HG03571 (cell line): ENCODE data around the gene MIER3.
A peak's percentile ranks its signal among the peaks of the same experiment; 100 is the strongest.
"Not testable (repeated sequence)": the region's sequence is repeated elsewhere in the genome, so short reads cannot be mapped to it uniquely, and the experiment has no call there.

ENCODE experiments used
- ATAC-seq: cut with Tn5 transposase; IDR thresholded peaks from one replicate; pipeline ENCODE4 v1.9.1; 2021; ENCODE audit not compliant: unreplicated experiment

The MIER3 gene

GRCh38 chr5:56951946-56952691 lies at the start of gene MIER3:
TSS of gene MIER3 (minus strand) at chr5:56952123. CDS start at chr5:56952102, 21 bp downstream.
- peak; percentile 92 for ATAC-seq

GRCh38 chr5:56995596-56995995 lies 43.7 kb upstream of the MIER3 start:
- no peak for ATAC-seq

GRCh38 chr5:56993241-56993640 lies 41.3 kb upstream of the MIER3 start:
- ATAC-seq = no peak

GRCh38 chr5:56989676-56990075 lies 37.8 kb upstream of the MIER3 start:
- no peak for ATAC-seq

GRCh38 chr5:56988490-56988889 lies 36.6 kb upstream of the MIER3 start:
- ATAC-seq = no peak

GRCh38 chr5:56987171-56987570 lies 35.2 kb upstream of the MIER3 start:
- no peak for ATAC-seq

GRCh38 chr5:56986626-56986947 lies 34.7 kb upstream of the MIER3 start:
- ATAC-seq = no peak

GRCh38 chr5:56985936-56986625 lies 34.2 kb upstream of the MIER3 start:
- ATAC-seq = no peak

GRCh38 chr5:56984445-56984844 lies 32.5 kb upstream of the MIER3 start:
- no peak for ATAC-seq

GRCh38 chr5:56983593-56984361 lies 31.9 kb upstream of the MIER3 start:
- peak; percentile 47 for ATAC-seq

- ATAC-seq = no peak
These were observed 29.8 kb upstream of the MIER3 start for GRCh38 chr5:56981548-56982315.

GRCh38 chr5:56979968-56980367 lies 28.0 kb upstream of the MIER3 start:
- ATAC-seq = no peak

GRCh38 chr5:56979526-56979925 lies 27.6 kb upstream of the MIER3 start:
- ATAC-seq = not testable (repeated sequence)

- no peak for ATAC-seq
These were observed 25.9 kb upstream of the MIER3 start for GRCh38 chr5:56977822-56978221.

- ATAC-seq = no peak
These were observed 25.1 kb upstream of the MIER3 start for GRCh38 chr5:56977021-56977420.

- no peak for ATAC-seq
These were observed 22.3 kb upstream of the MIER3 start for GRCh38 chr5:56974241-56974640.

- ATAC-seq = no peak
These were observed 21.6 kb upstream of the MIER3 start for GRCh38 chr5:56973473-56973872.

GRCh38 chr5:56971275-56971674 lies 19.4 kb upstream of the MIER3 start:
- no peak for ATAC-seq

- ATAC-seq = no peak
These were observed 12.2 kb upstream of the MIER3 start for GRCh38 chr5:56964173-56964572.

- no peak for ATAC-seq
These were observed 11.3 kb upstream of the MIER3 start for GRCh38 chr5:56963246-56963645.

GRCh38 chr5:56962286-56962685 lies 10.4 kb upstream of the MIER3 start:
- no peak for ATAC-seq
